Renal cortex interstitium (tissue), 15 donors: ENCODE data around the gene ABCB8. TPM values are rescaled to one million over a fixed set of nuclear protein-coding genes. Genes with fewer than 3 reads are reported as not detected.

Source experiments
- DNase-seq, 11 donors: peaks; one replicate each; pipeline ENCODE4 v3.0.0-alpha.2; 2013; ENCODE audit warnings: low read depth in 9 of 11, low spot score in 4 of 11; ENCODE audit errors: extremely low read depth in 1 of 11
- long read RNA-seq, 16 experiments: transcript quantifications; one replicate each; lab custom pipeline, GENCODE V29; 2026
- polyA plus RNA-seq, 3 donors: library from polyadenylated mRNA; unstranded; fragments of 120-200 nt; gene quantifications; one replicate each; pipeline ENCODE4 v1.2.1, GENCODE V29; 2013; ENCODE audit not compliant: insufficient read length in 3 of 3

Gene ABCB8
- 10 to 100 TPM; 19.3 to 32.5 (median 26.9) TPM for polyA plus RNA-seq
- long read RNA-seq, donor 1, full-length matches to known transcripts = 1 of 1 reads
- long read RNA-seq, donor 1, partial matches to known transcripts = 0 of 1 reads
- long read RNA-seq, donor 1, other reads (novel, unspliced or antisense) = 0 of 1 reads
- long read RNA-seq, donor 2, full-length matches to known transcripts = 1 of 1 reads
- long read RNA-seq, donor 2, partial matches to known transcripts = 0 of 1 reads
- long read RNA-seq, donor 2, other reads (novel, unspliced or antisense) = 0 of 1 reads
- long read RNA-seq, donor 3, full-length matches to known transcripts = 4 of 4 reads
- long read RNA-seq, donor 3, partial matches to known transcripts = 0 of 4 reads
- long read RNA-seq, donor 3, other reads (novel, unspliced or antisense) = 0 of 4 reads
- long read RNA-seq, donor 4 = 0 reads
- long read RNA-seq, donor 5 = 0 reads
- long read RNA-seq, donor 6, full-length matches to known transcripts = 2 of 2 reads
- long read RNA-seq, donor 6, partial matches to known transcripts = 0 of 2 reads
- long read RNA-seq, donor 6, other reads (novel, unspliced or antisense) = 0 of 2 reads
- long read RNA-seq, donor 7, full-length matches to known transcripts = 2 of 2 reads
- long read RNA-seq, donor 7, partial matches to known transcripts = 0 of 2 reads
- long read RNA-seq, donor 7, other reads (novel, unspliced or antisense) = 0 of 2 reads
- long read RNA-seq, donor 8 = 0 reads
- long read RNA-seq, donor 9, full-length matches to known transcripts = 1 of 1 reads
- long read RNA-seq, donor 9, partial matches to known transcripts = 0 of 1 reads
- long read RNA-seq, donor 9, other reads (novel, unspliced or antisense) = 0 of 1 reads
- long read RNA-seq, donor 10 = 0 reads
- long read RNA-seq, donor 11, full-length matches to known transcripts = 1 of 6 reads
- long read RNA-seq, donor 11, partial matches to known transcripts = 5 of 6 reads
- long read RNA-seq, donor 11, other reads (novel, unspliced or antisense) = 0 of 6 reads
- long read RNA-seq, donor 12, full-length matches to known transcripts = 1 of 1 reads
- long read RNA-seq, donor 12, partial matches to known transcripts = 0 of 1 reads
- long read RNA-seq, donor 12, other reads (novel, unspliced or antisense) = 0 of 1 reads
- long read RNA-seq, donor 13 = 0 reads
- long read RNA-seq, donor 14, full-length matches to known transcripts = 1 of 1 reads
- long read RNA-seq, donor 14, partial matches to known transcripts = 0 of 1 reads
- long read RNA-seq, donor 14, other reads (novel, unspliced or antisense) = 0 of 1 reads
- long read RNA-seq, donor 15, full-length matches to known transcripts = 2 of 2 reads
- long read RNA-seq, donor 15, partial matches to known transcripts = 0 of 2 reads
- long read RNA-seq, donor 15, other reads (novel, unspliced or antisense) = 0 of 2 reads
- long read RNA-seq, donor 16, full-length matches to known transcripts = 9 of 69 reads
- long read RNA-seq, donor 16, partial matches to known transcripts = 37 of 69 reads
- long read RNA-seq, donor 16, other reads (novel, unspliced or antisense) = 23 of 69 reads

GRCh38 chr7:151028131-151028947 is at the start of gene ABCB8:
Gene ABCB8 (plus strand): TSS chr7:151028450. CDS start chr7:151028516, 66 bp downstream.
- peak; percentile 98 to 100 (median 99) for DNase-seq

GRCh38 chr7:150979713-150980390 is 48.4 kb upstream of the ABCB8 start:
- DNase-seq = no peak

- DNase-seq = no peak
Measured at GRCh38 chr7:150980663-150981062, 47.6 kb upstream of the ABCB8 start.

GRCh38 chr7:150981644-150982043 is 46.6 kb upstream of the ABCB8 start:
- no peak for DNase-seq

GRCh38 chr7:150982351-150982750 is 45.9 kb upstream of the ABCB8 start:
- DNase-seq = no peak

GRCh38 chr7:150983893-150984368 is 44.3 kb upstream of the ABCB8 start:
- no peak for DNase-seq

- no peak for DNase-seq
Measured at GRCh38 chr7:150986099-150986512, 42.1 kb upstream of the ABCB8 start.

GRCh38 chr7:150986556-150986955 is 41.7 kb upstream of the ABCB8 start:
- no peak for DNase-seq

GRCh38 chr7:150988230-150989226 is 39.7 kb upstream of the ABCB8 start:
- peak in 2 of 11 donors; percentile 63 to 64 for DNase-seq

- no peak for DNase-seq
Measured at GRCh38 chr7:150989456-150989855, 38.8 kb upstream of the ABCB8 start.

GRCh38 chr7:150990416-150991186 is 37.6 kb upstream of the ABCB8 start, which contains the start of gene NOS3:
Gene NOS3 (plus strand): TSS chr7:150991017. CDS start chr7:150993804, 2,787 bp downstream.
- DNase-seq = no peak

GRCh38 chr7:150992051-150992640 is 36.1 kb upstream of the ABCB8 start:
- DNase-seq = no peak

GRCh38 chr7:150992833-150993302 is 35.4 kb upstream of the ABCB8 start:
- no peak for DNase-seq

GRCh38 chr7:150993511-150993910 is 34.7 kb upstream of the ABCB8 start:
- no peak for DNase-seq
